ENCODE measurements around the gene SLCO1B1. TPM values are rescaled to one million over a fixed set of nuclear protein-coding genes. Genes with fewer than 3 reads are reported as not detected.

The SLCO1B1 gene
- total RNA-seq, 6 donors from 2014 or later = not detected

DNA sequence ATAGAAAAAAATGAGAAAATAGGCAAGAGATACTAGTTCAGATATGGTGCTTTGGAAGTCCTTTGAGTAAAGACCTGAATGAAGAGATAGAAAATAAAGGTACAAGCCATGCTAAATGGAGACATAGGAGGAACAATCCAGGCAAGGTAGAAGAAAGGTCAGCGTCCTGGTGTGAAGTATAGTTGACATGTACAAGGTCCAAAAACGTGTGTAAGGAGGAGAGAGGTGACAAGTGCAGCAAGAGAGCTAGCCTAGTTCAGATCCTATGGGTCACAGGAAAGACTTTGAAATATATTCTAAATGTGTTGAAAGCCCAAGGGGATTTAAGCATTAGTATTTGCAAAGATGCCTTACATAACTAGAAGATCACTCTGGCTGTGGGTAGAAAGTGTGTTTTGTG, 88.2 kb downstream of the SLCO1B1 start:
- Histone ChIP-seq H3K27me3 (no peaks in the 10 kb centered on the region), H3K4me3 (no peak overlapping the region), H3K9me3 (no peaks in the 10 kb centered on the region), H3K27ac (no peak overlapping the region), H3K36me3 (no peaks in the 10 kb centered on the region), H3K4me1 (no peaks in the 10 kb centered on the region)
- no peak for TF ChIP-seq EP300 (IDR thresholded peaks at IDR 0.05)
- no peak for TF ChIP-seq POLR2AphosphoS5 (IDR thresholded peaks at IDR 0.05)
- TF ChIP-seq, protein P1, sequence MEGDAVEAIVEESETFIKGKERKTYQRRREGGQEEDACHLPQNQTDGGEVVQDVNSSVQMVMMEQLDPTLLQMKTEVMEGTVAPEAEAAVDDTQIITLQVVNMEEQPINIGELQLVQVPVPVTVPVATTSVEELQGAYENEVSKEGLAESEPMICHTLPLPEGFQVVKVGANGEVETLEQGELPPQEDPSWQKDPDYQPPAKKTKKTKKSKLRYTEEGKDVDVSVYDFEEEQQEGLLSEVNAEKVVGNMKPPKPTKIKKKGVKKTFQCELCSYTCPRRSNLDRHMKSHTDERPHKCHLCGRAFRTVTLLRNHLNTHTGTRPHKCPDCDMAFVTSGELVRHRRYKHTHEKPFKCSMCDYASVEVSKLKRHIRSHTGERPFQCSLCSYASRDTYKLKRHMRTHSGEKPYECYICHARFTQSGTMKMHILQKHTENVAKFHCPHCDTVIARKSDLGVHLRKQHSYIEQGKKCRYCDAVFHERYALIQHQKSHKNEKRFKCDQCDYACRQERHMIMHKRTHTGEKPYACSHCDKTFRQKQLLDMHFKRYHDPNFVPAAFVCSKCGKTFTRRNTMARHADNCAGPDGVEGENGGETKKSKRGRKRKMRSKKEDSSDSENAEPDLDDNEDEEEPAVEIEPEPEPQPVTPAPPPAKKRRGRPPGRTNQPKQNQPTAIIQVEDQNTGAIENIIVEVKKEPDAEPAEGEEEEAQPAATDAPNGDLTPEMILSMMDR (IDR thresholded peaks at IDR 0.05) = no peak
- TF ChIP-seq POLR2A (IDR thresholded peaks at IDR 0.05) = no peak
- ATAC-seq (ENCODE audit: low FRiP score in 2 of 2) = no peak
- WGBS, 2 donors = 49 to 59% methylated on average over 2 of the region's 2 CpGs
- DNase-seq = no peak

DNA sequence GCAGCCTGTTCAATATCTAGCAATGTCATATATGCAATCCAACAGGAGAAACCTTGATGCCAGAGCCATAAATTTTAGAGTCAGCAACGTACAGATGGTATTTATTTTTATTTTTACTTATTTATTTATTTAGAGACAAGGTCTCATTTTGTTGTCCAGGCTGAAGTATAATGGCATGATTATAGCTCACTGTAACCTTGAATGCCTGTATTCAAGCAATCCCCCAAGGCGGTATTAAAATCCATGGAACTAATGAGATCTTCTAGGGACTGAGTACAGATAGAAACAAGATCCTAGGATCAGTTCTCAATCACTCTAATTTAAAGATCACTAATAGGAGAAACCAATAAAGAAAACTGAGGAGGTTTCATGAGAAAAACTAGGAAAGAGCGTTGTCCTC, 89.3 kb downstream of the SLCO1B1 start:
- ATAC-seq (ENCODE audit: low FRiP score in 2 of 2) = no peak
- TF ChIP-seq, protein P1 (IDR thresholded peaks at IDR 0.05) = no peak
- no peak for TF ChIP-seq POLR2A (IDR thresholded peaks at IDR 0.05)
- no peak for TF ChIP-seq EP300 (IDR thresholded peaks at IDR 0.05)
- no peak for TF ChIP-seq POLR2AphosphoS5 (IDR thresholded peaks at IDR 0.05)
- Histone ChIP-seq H3K4me3 (no peak overlapping the region), H3K27me3 (no peaks in the 10 kb centered on the region), H3K27ac (no peak overlapping the region), H3K9me3 (no peaks in the 10 kb centered on the region), H3K36me3 (no peaks in the 10 kb centered on the region), H3K4me1 (no peaks in the 10 kb centered on the region)
- WGBS, 2 donors = 78 to 79% methylated on average over 3 of the region's 3 CpGs
- DNase-seq = no peak

DNA sequence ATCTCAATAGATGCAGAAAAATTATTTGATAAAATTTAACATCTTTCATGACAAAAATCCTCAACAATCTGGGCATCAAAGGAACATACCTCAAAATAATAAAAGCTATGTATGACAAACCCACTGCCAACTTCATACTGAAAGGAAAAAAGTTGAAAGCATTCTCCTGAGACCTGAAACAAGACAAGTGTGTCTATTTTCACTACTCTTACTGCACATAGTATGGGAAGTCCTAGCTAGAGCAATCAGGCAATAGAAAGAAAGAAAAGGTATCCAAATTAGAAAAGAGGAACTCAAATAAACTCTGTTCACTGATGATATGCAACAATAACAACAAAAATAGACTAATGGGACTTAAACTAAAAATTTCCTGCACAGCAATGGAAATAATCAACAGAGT, 90.1 kb downstream of the SLCO1B1 start:
- no peaks in the 10 kb centered on the region for H3K36me3 ChIP-seq
- H3K4me1 ChIP-seq = no peaks in the 10 kb centered on the region
- H3K4me3 ChIP-seq = no peak overlapping the region
- TF ChIP-seq POLR2AphosphoS5 (IDR thresholded peaks at IDR 0.05) (no peak), EP300 (IDR thresholded peaks at IDR 0.05) (no peak), POLR2A (IDR thresholded peaks at IDR 0.05) (no peak)
- TF ChIP-seq, protein P1 (IDR thresholded peaks at IDR 0.05) = no peak
- no peak overlapping the region for H3K27ac ChIP-seq
- H3K9me3 ChIP-seq = no peaks in the 10 kb centered on the region
- DNase-seq (no peak), ATAC-seq (ENCODE audit: low FRiP score in 2 of 2) (no peak)
- H3K27me3 ChIP-seq = no peaks in the 10 kb centered on the region

DNA sequence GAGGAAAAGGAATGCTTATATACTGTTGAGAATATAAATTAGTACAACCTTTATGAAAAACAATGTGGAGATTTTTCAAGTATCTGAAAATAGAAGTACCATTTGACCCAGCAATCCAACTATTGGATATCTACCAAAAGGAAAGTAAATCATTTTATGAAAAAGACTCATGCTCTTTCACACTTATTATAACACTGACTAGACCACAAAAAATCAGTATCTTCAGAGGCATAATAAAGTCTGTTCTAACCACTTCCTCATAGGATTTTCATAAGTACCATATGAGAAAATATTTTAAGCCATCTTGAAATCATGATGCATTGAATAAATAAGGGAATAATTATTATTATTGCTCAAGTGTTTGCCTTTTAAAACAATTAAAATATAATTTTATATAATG, 90.8 kb downstream of the SLCO1B1 start:
- no peak for ATAC-seq (ENCODE audit: low FRiP score in 2 of 2)
- TF ChIP-seq EP300 (IDR thresholded peaks at IDR 0.05) = no peak
- H3K36me3 ChIP-seq = no peaks in the 10 kb centered on the region
- no peaks in the 10 kb centered on the region for H3K4me1 ChIP-seq
- no peak for DNase-seq
- no peaks in the 10 kb centered on the region for H3K9me3 ChIP-seq
- no peak overlapping the region for H3K4me3 ChIP-seq
- no peak overlapping the region for H3K27ac ChIP-seq
- H3K27me3 ChIP-seq = no peaks in the 10 kb centered on the region

DNA sequence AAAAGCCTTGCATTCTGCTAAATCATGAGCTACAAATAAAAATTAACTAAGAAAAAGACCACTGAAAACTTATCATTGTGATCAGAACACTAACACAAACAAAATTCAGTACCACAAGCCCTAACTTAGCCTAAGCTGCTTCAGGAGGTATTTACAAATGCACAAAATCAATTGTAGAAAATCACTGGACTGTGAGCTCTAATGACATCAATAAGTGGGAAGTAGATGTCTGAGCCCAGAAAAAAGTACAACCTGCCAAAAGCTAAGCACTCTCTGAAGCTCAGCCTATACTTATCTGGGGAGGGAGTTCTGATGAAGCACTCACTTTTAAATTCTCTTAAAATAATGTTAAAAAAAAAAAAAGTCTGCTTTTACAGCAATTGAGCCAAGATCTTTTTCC, 92.9 kb downstream of the SLCO1B1 start:
- Histone ChIP-seq H3K36me3 (no peaks in the 10 kb centered on the region), H3K4me3 (no peak overlapping the region), H3K4me1 (no peaks in the 10 kb centered on the region), H3K27ac (no peak overlapping the region), H3K9me3 (no peaks in the 10 kb centered on the region), H3K27me3 (no peaks in the 10 kb centered on the region)
- DNase-seq = no peak
- TF ChIP-seq POLR2A (IDR thresholded peaks at IDR 0.05) = no peak
- TF ChIP-seq, protein P1 (IDR thresholded peaks at IDR 0.05) = no peak
- TF ChIP-seq EP300 (IDR thresholded peaks at IDR 0.05) = no peak
- no peak for TF ChIP-seq POLR2AphosphoS5 (IDR thresholded peaks at IDR 0.05)
- ATAC-seq (ENCODE audit: low FRiP score in 2 of 2) = no peak
